HFF-Myc (cell line): ENCODE data around the gene VPS18.
A peak's percentile ranks its signal among the peaks of the same experiment; 100 is the strongest.

ENCODE experiments used
- DNase-seq: peaks from one replicate; pipeline ENCODE4 v3.0.0-alpha.2; 2011; ENCODE audit warnings: low read depth; ENCODE audit errors: extremely low read depth
- H3K4me3 ChIP-seq: replicated peaks from 2 replicates; pipeline ENCODE4 v1.5.1; 2011; ENCODE audit warnings: low read depth, mild to moderate bottlenecking, control low read depth, low read length
- CTCF ChIP-seq: IDR thresholded peaks from 2 replicates; pipeline ENCODE4 v1.5.1; 2012; ENCODE audit warnings: mild to moderate bottlenecking, low read depth, low read length, control low read depth; ENCODE audit errors: missing control alignments

The VPS18 gene

GRCh38 chr15:40906991-40907802 is 12.9 kb downstream of the VPS18 start:
- no peak for TF ChIP-seq CTCF
- DNase-seq: no peak
- H3K4me3 ChIP-seq: peak overlapping the region; percentile 33

GRCh38 chr15:40908095-40908494 is 13.8 kb downstream of the VPS18 start:
- no peak for DNase-seq
- TF ChIP-seq CTCF: no peak
- no peak overlapping the region for H3K4me3 ChIP-seq

GRCh38 chr15:40909662-40910630 is 15.7 kb downstream of the VPS18 start:
- DNase-seq: peak; percentile 70
- H3K4me3 ChIP-seq: no peak overlapping the region
- no peak for TF ChIP-seq CTCF

- TF ChIP-seq CTCF: no peak
- no peak overlapping the region for H3K4me3 ChIP-seq
- DNase-seq: no peak
Measured at GRCh38 chr15:40911141-40911540, 16.9 kb downstream of the VPS18 start.

GRCh38 chr15:40911693-40912092 is 17.4 kb downstream of the VPS18 start:
- no peak for TF ChIP-seq CTCF
- no peak for DNase-seq
- H3K4me3 ChIP-seq: no peak overlapping the region

GRCh38 chr15:40912478-40912877 is 18.2 kb downstream of the VPS18 start:
- no peak for TF ChIP-seq CTCF
- no peak for DNase-seq
- H3K4me3 ChIP-seq: no peak overlapping the region
